ENCODE measurements around the gene ARHGAP44. TPM values are rescaled to one million over a fixed set of nuclear protein-coding genes. Genes with fewer than 3 reads are reported as not detected.

Gene ARHGAP44
- total and polyA plus RNA-seq, 2 of the 13 experiments (the other 11 are each of a cell fraction or from before 2014, with no cell fraction given): 0.79 to 3.1 TPM

- H3K4me3 ChIP-seq (replicated peaks in 1 of 3; ENCODE audit: insufficient read depth in 1 of 3, low read depth in 2 of 3, low read length in 3 of 3): no peak overlapping the region
- BruUV-seq (replicated peaks): no TSS peak
- FAIRE-seq (no peak), DNase-seq (ENCODE audit: low spot score) (no peak), ATAC-seq (no peak)
- peaks cover 0 to 2% of the 10 kb centered on the region in 2 experiments; a peak in 2 of 5 replicates for H3K27me3 ChIP-seq (ENCODE audit: control insufficient read depth in 1 of 2, insufficient read depth in 2 of 2, low read length in 2 of 2)
- no peak overlapping the region for H3K27ac ChIP-seq (ENCODE audit: extremely low read length, insufficient read depth, low read length)
- H4K20me1 ChIP-seq (ENCODE audit: insufficient read depth, low read length): no peaks in the 10 kb centered on the region
- in situ Hi-C loops (cut with HindIII; ENCODE audit: extremely low pct_ligation_motif_present, low pct_unique_long_range_greater_than_20kb) (no loop called here), intact Hi-C loops (cut with micrococcal nuclease; ENCODE audit: unreplicated experiment) (no loop called here)
- no peak overlapping the region for H3K9ac ChIP-seq (ENCODE audit: insufficient read depth, low read depth, low read length)
- no peaks in the 10 kb centered on the region for H3K36me3 ChIP-seq (replicated peaks in 1 of 2; ENCODE audit: control insufficient read depth in 1 of 2, insufficient read depth in 2 of 2, low read length in 2 of 2)
- H3K9me3 ChIP-seq (ENCODE audit: low read length): no peaks in the 10 kb centered on the region
- no peak overlapping the region for H3K4me2 ChIP-seq (ENCODE audit: low read depth, low read length)
- CTCF ChIA-PET (ENCODE audit: low intra/inter-chr PET ratio, low total read pairs): no interaction called here
- POLR2A ChIA-PET: no interaction called here
- WGBS (ENCODE audit: low lambda C conversion rate): 0% methylated on average over 6 of the region's 6 CpGs
- TF ChIP-seq MYC (CRISPR knock-in tag; IDR thresholded peaks at IDR 0.05; ENCODE audit: borderline replicate concordance) (no peak), ZBTB25 (CRISPR knock-in tag; IDR thresholded peaks at IDR 0.05) (no peak)
- no peaks in the 10 kb centered on the region for H3K4me1 ChIP-seq (ENCODE audit: insufficient read depth, low read length)
- H2AFZ ChIP-seq (ENCODE audit: low read length): no peak overlapping the region
- H3K79me2 ChIP-seq (ENCODE audit: insufficient read depth, low read length): no peaks in the 10 kb centered on the region
Observed at GRCh38 chr17:12765548-12765947, 23.8 kb upstream of the ARHGAP44 start.

GRCh38 chr17:12768255-12768654 is 21.0 kb upstream of the ARHGAP44 start:
- Histone ChIP-seq H3K79me2 (ENCODE audit: insufficient read depth, low read length) (no peaks in the 10 kb centered on the region), H3K4me1 (ENCODE audit: insufficient read depth, low read length) (no peaks in the 10 kb centered on the region), H4K20me1 (ENCODE audit: insufficient read depth, low read length) (no peaks in the 10 kb centered on the region), H3K36me3 (replicated peaks in 1 of 2; ENCODE audit: control insufficient read depth in 1 of 2, insufficient read depth in 2 of 2, low read length in 2 of 2) (no peaks in the 10 kb centered on the region), H3K9me3 (ENCODE audit: low read length) (no peaks in the 10 kb centered on the region), H3K27ac (ENCODE audit: extremely low read length, insufficient read depth, low read length) (no peak overlapping the region), H3K27me3 (ENCODE audit: control insufficient read depth in 1 of 2, insufficient read depth in 2 of 2, low read length in 2 of 2) (no peaks in the 10 kb centered on the region; a peak in 2 of 5 replicates), H3K4me3 (replicated peaks in 1 of 3; ENCODE audit: insufficient read depth in 1 of 3, low read depth in 2 of 3, low read length in 3 of 3) (no peak overlapping the region), H2AFZ (ENCODE audit: low read length) (no peak overlapping the region), H3K4me2 (ENCODE audit: low read depth, low read length) (no peak overlapping the region), H3K9ac (ENCODE audit: insufficient read depth, low read depth, low read length) (no peak overlapping the region)
- in situ Hi-C loops (cut with HindIII; ENCODE audit: extremely low pct_ligation_motif_present, low pct_unique_long_range_greater_than_20kb): no loop called here
- BruUV-seq (replicated peaks): no TSS peak
- POLR2A ChIA-PET: no interaction called here
- DNase-seq (ENCODE audit: low spot score) (no peak), FAIRE-seq (no peak), ATAC-seq (no peak)
- intact Hi-C loops (cut with micrococcal nuclease; ENCODE audit: unreplicated experiment): no loop called here
- WGBS (ENCODE audit: low lambda C conversion rate): 3% methylated on average over 4 of the region's 4 CpGs
- CTCF ChIA-PET (ENCODE audit: low intra/inter-chr PET ratio, low total read pairs): no interaction called here
- no peak for TF ChIP-seq ZIK1 (CRISPR knock-in tag; IDR thresholded peaks at IDR 0.05; ENCODE audit: borderline replicate concordance, low read depth)
- TF ChIP-seq ZNF20 (CRISPR knock-in tag; IDR thresholded peaks at IDR 0.05): no peak
- no peak for TF ChIP-seq ZFP36L2 (CRISPR knock-in tag; IDR thresholded peaks at IDR 0.05)
- no peak for TF ChIP-seq ZBTB7B (CRISPR knock-in tag; IDR thresholded peaks at IDR 0.05)
- TF ChIP-seq ZNF446 (CRISPR knock-in tag; IDR thresholded peaks at IDR 0.05): no peak
- no peak for TF ChIP-seq ZNF879 (CRISPR knock-in tag; IDR thresholded peaks at IDR 0.05)
- TF ChIP-seq REXO4 (CRISPR knock-in tag; IDR thresholded peaks at IDR 0.05; ENCODE audit: borderline replicate concordance): no peak
- no peak for TF ChIP-seq IRF1 (CRISPR knock-in tag; IDR thresholded peaks at IDR 0.05; ENCODE audit: low read depth)
- TF ChIP-seq RARA (CRISPR knock-in tag; IDR thresholded peaks at IDR 0.05): no peak
- TF ChIP-seq ZNF546 (CRISPR knock-in tag; conservative IDR thresholded peaks at IDR 0.05): no peak
- no peak for TF ChIP-seq GMEB2 (CRISPR knock-in tag; IDR thresholded peaks at IDR 0.05; ENCODE audit: low read depth)
- TF ChIP-seq SMAD1 (CRISPR knock-in tag; IDR thresholded peaks at IDR 0.05; ENCODE audit: borderline replicate concordance, low read depth): no peak

Data from HepG2 (cell line).